AG04449 (cell line): Measurements from ENCODE around the gene SLC15A3.

ENCODE experiments used
- CTCF ChIA-PET: fragments of 350-600 bp; formaldehyde crosslinking; extraction: SDS; loops from one replicate; lab custom pipeline; 2021; ENCODE audit warnings: antibody characterized with exemption; lab: Yijun Ruan, JAX
- POLR2A ChIA-PET: fragments of 400-600, 350-600 bp; formaldehyde crosslinking; extraction: SDS; loops from one replicate; lab custom pipeline; 2020; ENCODE audit warnings: antibody characterized with exemption, inconsistent platforms; lab: Yijun Ruan, JAX
- DNase-seq: peaks from one replicate; pipeline ENCODE4 v3.0.0-alpha.2; 2010; ENCODE audit warnings: low read depth, low spot score
- H3K4me3 ChIP-seq: 2 replicates; pipeline ENCODE4 v1.5.1; 2011; ENCODE audit warnings: low read depth, mild to moderate bottlenecking, control low read depth, low read length
- CTCF ChIP-seq: IDR thresholded peaks from one replicate; pipeline ENCODE4 v1.5.1; 2011; ENCODE audit warnings: mild to moderate bottlenecking, moderate library complexity, low read length, control low read depth, inconsistent platforms; ENCODE audit not compliant: insufficient read depth; ENCODE audit errors: missing control alignments

SLC15A3 gene

GRCh38 chr11:60895687-60896086 lies 56.3 kb downstream of the SLC15A3 start:
- CTCF ChIA-PET, result interaction anchor here (1.4 to 26.0 kb wide), 5 partner anchors 6 to 58 kb away, joined by 5 to 1087 read pairs (median 8); partner anchors contain the start of gene CCDC86
- POLR2A ChIA-PET, result no interaction called here
- TF ChIP-seq CTCF, result no peak
- no peak for DNase-seq
- H3K4me3 ChIP-seq, result no peak overlapping the region

GRCh38 chr11:60891103-60891741 lies 60.8 kb downstream of the SLC15A3 start:
- ChIA-PET CTCF (interaction anchor here (4.2 to 26.0 kb wide), 3 partner anchors 10 to 113 kb away, joined by 80 to 1087 read pairs (median 157); partner anchors contain the start of gene CCDC86), POLR2A (no interaction called here)
- no peak for DNase-seq
- H3K4me3 ChIP-seq, result no peak overlapping the region
- TF ChIP-seq CTCF, result no peak

- ChIA-PET POLR2A (no interaction called here), CTCF (interaction anchor here (4.2 to 26.0 kb wide), 3 partner anchors 10 to 113 kb away, joined by 80 to 1087 read pairs (median 157); partner anchors contain the start of gene CCDC86)
- TF ChIP-seq CTCF, result no peak
- no peak overlapping the region for H3K4me3 ChIP-seq
- DNase-seq, result no peak
Measured at GRCh38 chr11:60890696-60891095, 61.3 kb downstream of the SLC15A3 start.

GRCh38 chr11:60889869-60890311 lies 62.1 kb downstream of the SLC15A3 start:
- ChIA-PET CTCF (interaction anchor here (1.3 to 26.0 kb wide), 5 partner anchors 11 to 112 kb away, joined by 5 to 1087 read pairs (median 80); partner anchors contain the start of gene CCDC86), POLR2A (no interaction called here)
- no peak for TF ChIP-seq CTCF

GRCh38 chr11:60887556-60887955 lies 64.4 kb downstream of the SLC15A3 start:
- ChIA-PET POLR2A (interaction anchor here (0.5 to 1.8 kb wide), 4 partner anchors 12 to 56 kb away, joined by 3 to 12 read pairs (median 4); no protein-coding TSS in a partner anchor), CTCF (interaction anchor here (0.5 to 26.0 kb wide), 22 partner anchors 10 to 1065 kb away, joined by 3 to 1087 read pairs (median 4); partner anchors contain the start of genes CCDC86 and ZP1)
- DNase-seq, result no peak
- peak; percentile 72 for TF ChIP-seq CTCF
- no peak overlapping the region for H3K4me3 ChIP-seq

More at GRCh38 chr11:60889869-60890311, 62.1 kb downstream of the SLC15A3 start:
- DNase-seq, result no peak
- H3K4me3 ChIP-seq, result no peak overlapping the region
